Vagina (tissue), 2 donors: ENCODE results near the gene RASSF1. TPM values are rescaled to one million over a fixed set of nuclear protein-coding genes. Genes with fewer than 3 reads are reported as not detected.

ENCODE experiments used
- DNase-seq, 2 donors: peaks; one replicate each; pipeline ENCODE4 v3.0.0-alpha.2; 2017; ENCODE audit errors: extremely low spot score in 2 of 2
- H3K27ac ChIP-seq: fragments of 200-600 bp; sonication (generic); one replicate; pipeline ENCODE4 v1.5.1; 2019
- H3K27me3 ChIP-seq: fragments of 200-600 bp; sonication (generic); one replicate; pipeline ENCODE4 v1.5.1; 2019
- H3K36me3 ChIP-seq, 2 donors: fragments of 200-600 bp; sonication (generic); one replicate each; pipeline ENCODE4 v1.5.1; 2017 to 2019
- H3K4me1 ChIP-seq: fragments of 200-600 bp; sonication (generic); one replicate; pipeline ENCODE4 v1.5.1; 2019
- H3K4me3 ChIP-seq, 2 donors: fragments of 200-600 bp; sonication (generic); 1 replicate in 1 of 2; 2 replicates in 1 of 2; pipeline ENCODE4 v1.5.1; 2016 to 2019
- H3K9me3 ChIP-seq: fragments of 200-600 bp; sonication (generic); one replicate; pipeline ENCODE4 v1.5.1; 2019
- CTCF ChIP-seq, 3 experiments: fragments of 450-650 bp in 2 of 3; fragments of 200-600 bp in 1 of 3; sonication (generic) in 1 of 3; IDR thresholded peaks; one replicate each; pipeline ENCODE4 v1.5.1; 2017 to 2019; ENCODE audit warnings: antibody characterized with exemption in 3 of 3, mild to moderate bottlenecking in 2 of 3, moderate library complexity in 2 of 3
- POLR2A ChIP-seq, 2 donors: fragments of 450-650 bp; IDR thresholded peaks; one replicate each; pipeline ENCODE4 v1.6.1; 2017; ENCODE audit warnings: antibody characterized with exemption in 2 of 2, mild to moderate bottlenecking in 2 of 2, moderate library complexity in 2 of 2
- POLR2AphosphoS5 ChIP-seq, 2 donors: sonication (generic); formaldehyde crosslinking; IDR thresholded peaks; one replicate each; pipeline ENCODE4 v1.9.0; 2017; ENCODE audit warnings: antibody characterized with exemption in 2 of 2, mild to moderate bottlenecking in 2 of 2, low read depth in 1 of 2; ENCODE audit not compliant: insufficient read depth in 1 of 2
- intact Hi-C: fragments of 100-400 bp; cut with DNase I; formaldehyde crosslinking; loops from one replicate; pipeline ENCODE4 v1.15.1; 2023
- total RNA-seq: library from RNA; depleted of rRNA; stranded (reverse); fragments of >200 nt; gene quantifications from one replicate; pipeline ENCODE4 v1.2.3, GENCODE V29; 2016

Gene RASSF1
- total RNA-seq, 1 donor from 2014 or later, result 69.0 TPM

GRCh38 chr3:50354186-50354764 is 13.6 kb upstream of the RASSF1 start:
- no peak for DNase-seq
- Histone ChIP-seq H3K27ac (no peak overlapping the region), H3K36me3 (peaks cover 0 to 23% of the 10 kb centered on the region in 2 donors), H3K4me1 (peaks cover 65% of the 10 kb centered on the region), H3K4me3 (no peak overlapping the region), H3K27me3 (no peaks in the 10 kb centered on the region), H3K9me3 (no peaks in the 10 kb centered on the region)
- intact Hi-C loops, result no loop called here
- TF ChIP-seq POLR2A (IDR thresholded peaks at IDR 0.05) (no peak), POLR2AphosphoS5 (IDR thresholded peaks at IDR 0.05; ENCODE audit: insufficient read depth in 1 of 2, low read depth in 1 of 2) (no peak), CTCF (IDR thresholded peaks at IDR 0.05) (no peak)

GRCh38 chr3:50353245-50354004 is 12.8 kb upstream of the RASSF1 start:
- Histone ChIP-seq H3K9me3 (no peaks in the 10 kb centered on the region), H3K36me3 (peaks cover 0 to 26% of the 10 kb centered on the region in 2 donors), H3K27me3 (no peaks in the 10 kb centered on the region), H3K4me3 (no peak overlapping the region), H3K27ac (no peak overlapping the region), H3K4me1 (peaks cover 64% of the 10 kb centered on the region)
- intact Hi-C loops, result no loop called here
- DNase-seq, result no peak
- TF ChIP-seq CTCF (IDR thresholded peaks at IDR 0.05), result no peak
- no peak for TF ChIP-seq POLR2AphosphoS5 (IDR thresholded peaks at IDR 0.05; ENCODE audit: insufficient read depth in 1 of 2, low read depth in 1 of 2)
- TF ChIP-seq POLR2A (IDR thresholded peaks at IDR 0.05), result no peak

GRCh38 chr3:50352781-50353180 is 12.1 kb upstream of the RASSF1 start:
- DNase-seq, result no peak
- Histone ChIP-seq H3K27me3 (no peaks in the 10 kb centered on the region), H3K36me3 (peaks cover 0 to 31% of the 10 kb centered on the region in 2 donors), H3K4me1 (peaks cover 58% of the 10 kb centered on the region), H3K9me3 (no peaks in the 10 kb centered on the region), H3K27ac (no peak overlapping the region), H3K4me3 (no peak overlapping the region)
- intact Hi-C loops, result no loop called here
- TF ChIP-seq POLR2A (IDR thresholded peaks at IDR 0.05) (no peak), POLR2AphosphoS5 (IDR thresholded peaks at IDR 0.05; ENCODE audit: insufficient read depth in 1 of 2, low read depth in 1 of 2) (no peak), CTCF (IDR thresholded peaks at IDR 0.05) (no peak)

- Histone ChIP-seq H3K9me3 (no peaks in the 10 kb centered on the region), H3K4me1 (peaks cover 43% of the 10 kb centered on the region), H3K27me3 (no peaks in the 10 kb centered on the region), H3K36me3 (peaks cover 0 to 31% of the 10 kb centered on the region in 2 donors), H3K4me3 (peak overlapping the region; percentile 59 to 60), H3K27ac (peak overlapping the region; percentile 90)
- TF ChIP-seq POLR2AphosphoS5 (IDR thresholded peaks at IDR 0.05; ENCODE audit: insufficient read depth in 1 of 2, low read depth in 1 of 2) (no peak), POLR2A (IDR thresholded peaks at IDR 0.05) (no peak), CTCF (IDR thresholded peaks at IDR 0.05) (no peak)
- DNase-seq, result no peak
- intact Hi-C loops, result no loop called here
These were observed 10.7 kb upstream of the RASSF1 start for GRCh38 chr3:50351323-50351697.
